GM12875 (cell line): ENCODE measurements around the gene KRT84.
A peak's percentile ranks its signal among the peaks of the same experiment; 100 is the strongest.

Source experiments
- H3K4me3 ChIP-seq: one replicate; pipeline ENCODE4 v1.5.1; 2011; ENCODE audit warnings: low read depth, low read length, control low read depth
- CTCF ChIP-seq: IDR thresholded peaks from 2 replicates; pipeline ENCODE4 v1.5.1; 2011; ENCODE audit warnings: low read depth, mild to moderate bottlenecking, control low read depth, inconsistent platforms, low read length, moderate library complexity, borderline replicate concordance; ENCODE audit not compliant: insufficient read depth

KRT84 gene

GRCh38 chr12:52401526-52401925 is 16.1 kb upstream of the KRT84 start:
- no peak for TF ChIP-seq CTCF

DNA sequence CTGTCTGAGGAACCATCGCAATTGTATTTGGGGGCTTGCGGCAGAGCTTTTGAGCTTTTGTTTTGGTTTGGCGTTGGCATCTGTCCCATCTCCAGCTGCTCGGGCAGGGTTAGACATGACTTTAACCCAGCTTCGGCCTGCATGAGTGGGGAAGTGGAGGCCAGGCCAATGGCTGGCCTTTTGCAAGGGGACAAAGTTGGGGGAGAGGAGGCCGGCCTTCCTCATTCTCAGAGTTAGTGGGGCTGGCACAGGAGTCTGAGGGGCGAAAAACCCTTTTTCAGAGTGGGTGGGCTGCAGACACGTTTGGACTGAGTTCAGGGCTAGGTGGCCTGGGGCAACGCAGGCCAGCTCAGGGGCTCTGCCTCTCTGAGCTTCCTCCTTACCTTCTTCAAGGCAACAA is 15.5 kb upstream of the KRT84 start:
- TF ChIP-seq CTCF = no peak

More at GRCh38 chr12:52401526-52401925, 16.1 kb upstream of the KRT84 start:
- H3K4me3 ChIP-seq = no peak overlapping the region

DNA sequence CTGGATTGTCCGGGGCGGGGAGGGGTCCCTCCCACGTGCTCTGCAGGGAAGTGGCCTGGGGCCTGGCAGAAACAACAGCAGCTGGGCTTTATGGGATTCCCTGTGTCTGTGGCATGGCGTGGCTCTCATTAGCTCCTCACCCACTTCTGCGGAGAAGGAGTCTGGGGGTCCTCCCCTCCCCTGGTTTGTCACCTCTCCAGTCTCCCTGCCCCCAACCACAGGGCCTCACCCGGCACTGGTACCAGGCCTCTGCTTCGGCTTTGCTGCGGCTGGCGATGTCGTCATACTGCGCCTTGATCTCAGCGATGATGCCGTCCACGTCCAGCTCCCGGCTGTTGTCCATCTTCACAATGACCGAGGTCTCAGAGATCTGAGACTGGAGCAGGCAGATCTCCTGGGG is 14.3 kb upstream of the KRT84 start:
- TF ChIP-seq CTCF = no peak
- no peak overlapping the region for H3K4me3 ChIP-seq

More for the DNA sequence above, 15.5 kb upstream of the KRT84 start:
- no peak overlapping the region for H3K4me3 ChIP-seq

DNA sequence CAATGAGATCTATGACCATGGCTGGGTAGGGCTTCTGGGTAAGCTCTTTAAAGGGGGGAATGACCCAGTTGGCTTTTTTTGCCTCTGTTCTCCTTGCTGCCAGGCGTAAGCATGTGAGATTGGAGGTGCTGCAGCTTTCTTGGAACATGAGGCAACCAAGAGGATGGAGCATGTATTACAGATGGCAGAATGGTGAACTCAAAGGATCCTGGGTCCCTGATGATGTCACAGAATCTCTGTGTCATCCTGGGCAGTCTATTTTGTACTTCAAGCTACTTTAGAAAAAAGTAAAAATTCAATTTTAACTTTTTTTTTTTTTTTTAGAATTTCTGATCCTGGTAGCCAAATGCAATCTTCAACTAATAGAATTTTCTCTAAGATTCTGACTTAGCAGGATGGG is 12.7 kb upstream of the KRT84 start:
- H3K4me3 ChIP-seq = no peak overlapping the region
- TF ChIP-seq CTCF = no peak

DNA sequence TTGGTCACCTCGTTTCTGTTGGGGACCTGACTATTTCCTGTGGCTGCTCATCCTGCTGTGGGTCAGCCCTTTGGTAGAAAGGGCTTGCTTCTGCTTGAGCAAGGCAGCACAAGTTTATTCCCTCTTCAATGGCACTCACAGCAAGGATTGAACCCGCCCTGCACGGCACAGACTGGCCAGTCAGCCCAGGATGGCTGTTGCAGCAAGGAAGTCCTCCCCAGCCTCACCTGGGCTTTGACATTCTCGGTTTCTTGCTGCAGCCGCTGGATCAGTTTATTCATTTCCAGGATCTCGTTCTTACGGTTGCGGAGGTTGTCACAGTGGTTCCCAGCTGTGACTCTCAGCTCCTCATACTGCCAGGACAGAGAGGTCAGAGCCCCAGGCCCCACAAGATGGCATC is 11.2 kb upstream of the KRT84 start:
- no peak for TF ChIP-seq CTCF
- no peak overlapping the region for H3K4me3 ChIP-seq

DNA sequence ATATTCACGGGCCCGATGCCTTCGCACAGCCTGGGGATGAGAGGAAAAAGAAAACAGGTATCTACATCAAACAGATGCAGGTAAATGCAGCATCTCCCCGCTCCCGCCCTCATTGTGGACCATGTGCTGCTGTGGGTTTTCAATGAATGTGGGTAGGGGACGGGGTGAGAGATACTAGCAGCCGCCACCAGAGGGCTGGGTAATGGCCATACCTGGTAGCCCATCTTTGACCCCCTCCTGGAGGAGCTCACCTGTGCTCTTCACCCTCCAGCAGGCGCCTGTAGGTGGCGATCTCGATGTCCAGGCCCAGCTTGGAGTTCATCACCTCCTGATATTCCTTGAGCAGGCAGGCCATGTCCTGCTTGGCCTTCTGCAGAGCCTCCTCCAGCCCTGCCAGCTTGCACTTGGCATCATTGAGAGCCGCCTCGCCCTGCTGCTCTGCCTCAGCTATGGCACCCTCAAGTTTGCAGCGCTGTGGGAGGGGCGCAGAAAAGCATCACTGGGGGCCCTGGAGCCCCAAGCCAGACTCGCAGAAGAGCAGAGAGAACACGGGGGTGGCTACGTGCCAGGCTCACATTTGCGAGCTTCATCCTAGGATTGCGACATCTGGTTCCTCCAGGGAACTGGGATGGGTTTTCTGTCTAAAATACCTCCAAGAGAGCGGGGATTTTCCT is 10.4 kb upstream of the KRT84 start:
- no peak overlapping the region for H3K4me3 ChIP-seq
- TF ChIP-seq CTCF = peak; percentile 53

GRCh38 chr12:52394836-52395405 is 9.5 kb upstream of the KRT84 start:
- no peak overlapping the region for H3K4me3 ChIP-seq
- no peak for TF ChIP-seq CTCF
